ENCODE data around the gene SYNE2. TPM values are rescaled to one million over a fixed set of nuclear protein-coding genes. Genes with fewer than 3 reads are reported as not detected.

The SYNE2 gene
- total and polyA plus RNA-seq, 10 of the 15 experiments (the other 5 are each of a cell fraction or from before 2014, with no cell fraction given) = 2.1 to 52.7 (median 38.1) TPM

- TF ChIP-seq EED (IDR thresholded peaks at IDR 0.05; ENCODE audit: low read depth) (peak; percentile 83), CHD2 (IDR thresholded peaks at IDR 0.05; ENCODE audit: borderline replicate concordance, low read depth, low read length) (0 out of 2 replicates have a peak, but pooled peaks have one; percentile 13), PAX5 (IDR thresholded peaks at IDR 0.05; ENCODE audit: borderline replicate concordance, low read depth, low read length) (peak; percentile 85), NFIC (IDR thresholded peaks at IDR 0.05; ENCODE audit: low read depth, low read length) (peak; percentile 66; the same call in 1 of the 2 replicates), NBN (IDR thresholded peaks at IDR 0.05) (peak; percentile 84; the same call in 1 of the 2 replicates)
Measured at GRCh38 chr14:64232095-64232838, 379.5 kb downstream of the SYNE2 start (continued).

GRCh38 chr14:64232944-64233343, 380.1 kb downstream of the SYNE2 start:
- ChIA-PET RAD21 (ENCODE audit: unreplicated experiment) (interaction anchor here (1.9 kb wide), 1 partner anchor 61 kb away, joined by 6 read pairs; the partner anchor contains the start of gene ESR2), SMC1A (ENCODE audit: uncharacterized antibody, unreplicated experiment) (interaction anchor here (0.8 to 1.0 kb wide), 2 partner anchors 13 to 74 kb away, joined by 3 read pairs; no protein-coding TSS in a partner anchor), POLR2A (no interaction called here), CTCF (interaction anchor here (0.7 to 1.2 kb wide), 3 partner anchors 37 to 95 kb away, joined by 3 to 4 read pairs (median 3); no protein-coding TSS in a partner anchor)
- H3K27ac ChIP-seq (ENCODE audit: control insufficient read depth, insufficient read depth) = peak overlapping the region; percentile 42
- peak overlapping the region; percentile 89 for H3K4me2 ChIP-seq (ENCODE audit: control insufficient read depth, insufficient read depth)
- peaks cover 0 to 5% of the 10 kb centered on the region in 2 experiments; a peak in 1 of 4 replicates for H3K36me3 ChIP-seq (ENCODE audit: control insufficient read depth in 2 of 2, insufficient read depth in 2 of 2, low read length in 1 of 2)
- ATAC-seq = peak; percentile 1
- H3K4me3 ChIP-seq = no peak overlapping the region; the same call in 1 of the 2 replicates
- TF ChIP-seq POLR2AphosphoS5 (IDR thresholded peaks at IDR 0.05; ENCODE audit: low read length) (peak; percentile 9; the same call in 1 of the 2 replicates), EP300 (IDR thresholded peaks at IDR 0.05; ENCODE audit: borderline replicate concordance in 1 of 2, control insufficient read depth in 1 of 2, low read depth in 2 of 2, low read length in 2 of 2) (no peak), ZBTB33 (IDR thresholded peaks at IDR 0.05) (peak; percentile 70; the same call in 1 of the 2 replicates), SMARCA5 (IDR thresholded peaks at IDR 0.05) (peak; percentile 49; the same call in 1 of the 2 replicates)
- DNase-seq (ENCODE audit: low read depth, low spot score) = no peak
- no peaks in the 10 kb centered on the region for H4K20me1 ChIP-seq (ENCODE audit: control insufficient read depth, insufficient read depth)
- intact Hi-C loops (cut with micrococcal nuclease; ENCODE audit: unreplicated experiment) (loop anchor here (1.0 to 5.0 kb wide), 2 partner anchors 36 to 61 kb away; partner anchors contain the start of gene ESR2), in situ Hi-C loops (cut with MboI) (no loop called here)
- no peaks in the 10 kb centered on the region for H3K27me3 ChIP-seq (replicated peaks in 1 of 2; ENCODE audit: control insufficient read depth in 2 of 2, insufficient read depth in 2 of 2, low read length in 1 of 2)
- H3K9me3 ChIP-seq (replicated peaks; ENCODE audit: control insufficient read depth, insufficient read depth, low read length) = no peaks in the 10 kb centered on the region
- no peak overlapping the region for H3K9ac ChIP-seq (ENCODE audit: control insufficient read depth, insufficient read depth, low read length)
- H3K4me1 ChIP-seq (ENCODE audit: control insufficient read depth, insufficient read depth, low read length) = peaks cover 53% of the 10 kb centered on the region
- no peak overlapping the region for H2AFZ ChIP-seq (ENCODE audit: control insufficient read depth, low read depth, low read length)
- FAIRE-seq = peak; percentile 18
- TSS peak; percentile 81 for BruUV-seq (replicated peaks)
- WGBS (ENCODE audit: insufficient coverage, insufficient replicate concordance, low lambda C conversion rate, missing lambda C conversion rate) = 92% methylated on average over 9 of the region's 9 CpGs
- peaks cover 4% of the 10 kb centered on the region; the same call in 1 of the 2 replicates for H3K79me2 ChIP-seq (ENCODE audit: control insufficient read depth, insufficient read depth, low read length)
